PC-9 (cell line): ENCODE results near the gene CLHC1. TPM values are rescaled to one million over a fixed set of nuclear protein-coding genes. Genes with fewer than 3 reads are reported as not detected.
A peak's percentile ranks its signal among the peaks of the same experiment; 100 is the strongest.
"Not testable (repeated sequence)": the region's sequence is repeated elsewhere in the genome, so short reads cannot be mapped to it uniquely, and the experiment has no call there.

ENCODE experiments used
- BruUV-seq: library from RNA; stranded (reverse); fragments of 400-500 nt; replicated peaks from 2 replicates; lab custom pipeline; 2021; lab: Mats Ljungman, UMichigan
- CTCF ChIA-PET: fragments of 300-600 bp; sonication (Branson Sonifier 250); formaldehyde crosslinking; loops from one replicate; lab custom pipeline; 2022; ENCODE audit warnings: antibody characterized with exemption; lab: Charles Lee
- POLR2A ChIA-PET: fragments of 300-600 bp; sonication (Branson Sonifier 250); formaldehyde crosslinking; loops from one replicate; lab custom pipeline; 2022; ENCODE audit warnings: antibody characterized with exemption; ENCODE audit not compliant: unreplicated experiment; lab: Charles Lee
- DNase-seq, 2 experiments: peaks; one replicate each; pipeline versions ENCODE4 v3.0.0 to v3.0.0-alpha.2; 2015 to 2022; ENCODE audit warnings: mixed read lengths in 1 of 2
- H2AFZ ChIP-seq: fragments of 200-600 bp; sonication (generic); 2 replicates; pipeline ENCODE4 v1.8.1; 2017; ENCODE audit warnings: antibody characterized with exemption
- H3F3A ChIP-seq: fragments of 200-600 bp; sonication (generic); 2 replicates; pipeline ENCODE4 v1.8.1; 2017; ENCODE audit warnings: antibody characterized with exemption, mild to moderate bottlenecking, low read depth; ENCODE audit not compliant: insufficient read depth
- H3K27ac ChIP-seq: fragments of 200-600 bp; sonication (generic); 2 replicates; pipeline ENCODE4 v1.6.1; 2016; ENCODE audit warnings: mixed run types
- H3K27me3 ChIP-seq: fragments of 200-600 bp; sonication (generic); 2 replicates; pipeline ENCODE4 v1.6.1; 2016; ENCODE audit warnings: low read depth, mixed run types; ENCODE audit not compliant: insufficient read depth
- H3K36me3 ChIP-seq: fragments of 200-600 bp; sonication (generic); 2 replicates; pipeline ENCODE4 v1.6.1; 2016; ENCODE audit warnings: low read depth, mixed run types
- H3K4me1 ChIP-seq: fragments of 200-600 bp; sonication (generic); replicated peaks from 2 replicates; pipeline ENCODE4 v1.6.1; 2016; ENCODE audit warnings: mixed run types; ENCODE audit not compliant: insufficient read depth
- H3K4me2 ChIP-seq: fragments of 200-600 bp; sonication (generic); 2 replicates; pipeline ENCODE4 v1.6.1; 2017; ENCODE audit warnings: mixed run types
- H3K4me3 ChIP-seq: fragments of 200-600 bp; sonication (generic); 2 replicates; pipeline ENCODE4 v1.6.1; 2016; ENCODE audit warnings: mixed run types
- H3K79me2 ChIP-seq: fragments of 200-600 bp; sonication (generic); 2 replicates; pipeline ENCODE4 v1.6.1; 2017; ENCODE audit warnings: low read depth, mixed run types
- H3K9me2 ChIP-seq: fragments of 200-600 bp; sonication (generic); 2 replicates; pipeline ENCODE4 v1.8.1; 2017; ENCODE audit warnings: mild to moderate bottlenecking; ENCODE audit not compliant: insufficient read depth
- H3K9me3 ChIP-seq: fragments of 200-600 bp; sonication (generic); 2 replicates; pipeline ENCODE4 v1.8.1; 2016; ENCODE audit warnings: low read depth; ENCODE audit not compliant: insufficient read depth
- H4K20me1 ChIP-seq: fragments of 200-600 bp; sonication (generic); 2 replicates; pipeline ENCODE4 v1.8.1; 2017; ENCODE audit not compliant: insufficient read depth
- EZH2 ChIP-seq: fragments of 200-600 bp; sonication (generic); IDR thresholded peaks from 2 replicates; pipeline ENCODE4 v1.8.0; 2017; ENCODE audit warnings: antibody characterized with exemption, low read depth
- intact Hi-C: fragments of 100-400 bp; cut with micrococcal nuclease; formaldehyde crosslinking; loops from one replicate; pipeline ENCODE4 v1.10.0; 2022; ENCODE audit not compliant: unreplicated experiment
- total RNA-seq: library from RNA; stranded (reverse); gene quantifications from 2 replicates; pipeline ENCODE4 v1.2.3, GENCODE V29; 2021
- TF ChIP-seq, protein P1 (sequence below): fragments of 200-600 bp; sonication (generic); conservative IDR thresholded peaks from 2 replicates; pipeline ENCODE4 v1.6.1; 2017; ENCODE audit warnings: mixed run types, antibody characterized with exemption, mild to moderate bottlenecking, moderate library complexity

Gene CLHC1
- total RNA-seq, 1 experiment from 2014 or later = 27.1 TPM

DNA sequence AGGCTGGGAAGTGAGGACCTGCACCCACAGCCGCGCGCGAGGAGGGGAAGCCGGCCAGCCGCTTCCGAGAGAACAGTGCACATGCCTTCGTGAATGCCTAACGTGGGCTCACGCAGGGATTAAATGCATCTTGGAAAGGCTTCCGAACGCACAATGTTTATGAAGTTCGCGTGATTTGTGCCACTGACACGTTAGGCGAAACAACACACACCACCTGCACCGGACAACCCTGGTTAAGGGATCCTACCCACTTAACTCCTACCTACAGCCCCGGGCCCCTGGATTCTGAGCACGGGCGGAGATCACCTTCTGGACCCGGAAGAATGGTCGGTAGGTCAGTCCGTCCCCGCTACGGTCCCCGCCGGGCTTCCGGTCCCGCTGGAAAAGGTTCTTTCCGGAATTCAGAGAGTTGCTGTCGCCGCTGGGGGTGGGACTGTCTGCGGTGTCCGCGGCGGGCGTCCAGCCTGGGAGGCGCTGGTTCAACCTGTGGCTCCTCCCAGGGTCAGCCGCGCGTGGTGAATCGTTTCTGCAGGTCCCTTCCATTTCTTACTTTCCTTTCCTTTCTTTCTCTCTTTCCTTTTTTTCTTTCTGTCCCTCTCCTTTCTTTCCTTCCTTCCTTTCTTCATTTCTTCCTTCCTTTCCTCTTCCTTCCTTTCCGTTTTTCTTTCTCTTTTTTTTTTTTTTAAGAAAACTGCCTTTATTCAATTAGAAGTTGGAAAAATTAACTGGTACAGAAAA, 37.0 kb upstream of the CLHC1 start, which contains the start of gene MTIF2:
Gene MTIF2, minus strand, starts transcription at position 325 of the 738 bp plus-strand sequence. CDS start 5,373 bp downstream, outside the sequence.
- H3K9me2 ChIP-seq = no peaks in the 10 kb centered on the region
- intact Hi-C loops = loop anchor here (1.0 to 10.0 kb wide), 7 partner anchors 13 to 866 kb away; partner anchors contain the start of genes CFAP36, CLHC1, PPP4R3B and RPS27A
- H2AFZ ChIP-seq = peak within 1 kb of the TSS; percentile 95
- H3K27me3 ChIP-seq = no peaks in the 10 kb centered on the region
- H3K27ac ChIP-seq = peak within 1 kb of the TSS; percentile 64
- no peaks in the 10 kb centered on the region for H3K9me3 ChIP-seq
- peaks cover 24% of the 10 kb centered on the region for H3F3A ChIP-seq
- H3K4me3 ChIP-seq = peak within 1 kb of the TSS; percentile 85
- peaks cover 10% of the 10 kb centered on the region; the same call in 1 of the 2 replicates for H3K36me3 ChIP-seq
- TF ChIP-seq EZH2 = no peak
- TF ChIP-seq, protein P1, sequence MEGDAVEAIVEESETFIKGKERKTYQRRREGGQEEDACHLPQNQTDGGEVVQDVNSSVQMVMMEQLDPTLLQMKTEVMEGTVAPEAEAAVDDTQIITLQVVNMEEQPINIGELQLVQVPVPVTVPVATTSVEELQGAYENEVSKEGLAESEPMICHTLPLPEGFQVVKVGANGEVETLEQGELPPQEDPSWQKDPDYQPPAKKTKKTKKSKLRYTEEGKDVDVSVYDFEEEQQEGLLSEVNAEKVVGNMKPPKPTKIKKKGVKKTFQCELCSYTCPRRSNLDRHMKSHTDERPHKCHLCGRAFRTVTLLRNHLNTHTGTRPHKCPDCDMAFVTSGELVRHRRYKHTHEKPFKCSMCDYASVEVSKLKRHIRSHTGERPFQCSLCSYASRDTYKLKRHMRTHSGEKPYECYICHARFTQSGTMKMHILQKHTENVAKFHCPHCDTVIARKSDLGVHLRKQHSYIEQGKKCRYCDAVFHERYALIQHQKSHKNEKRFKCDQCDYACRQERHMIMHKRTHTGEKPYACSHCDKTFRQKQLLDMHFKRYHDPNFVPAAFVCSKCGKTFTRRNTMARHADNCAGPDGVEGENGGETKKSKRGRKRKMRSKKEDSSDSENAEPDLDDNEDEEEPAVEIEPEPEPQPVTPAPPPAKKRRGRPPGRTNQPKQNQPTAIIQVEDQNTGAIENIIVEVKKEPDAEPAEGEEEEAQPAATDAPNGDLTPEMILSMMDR = no peak
- DNase-seq = peak; percentile 93 to 98
- BruUV-seq = TSS peak; percentile 81
- ChIA-PET POLR2A (interaction anchor here (0.6 kb wide), 1 partner anchor 122 kb away, joined by 5 read pairs; no protein-coding TSS in a partner anchor), CTCF (no interaction called here)
- H3K4me2 ChIP-seq = peak within 1 kb of the TSS; percentile 92
- no peaks in the 10 kb centered on the region for H4K20me1 ChIP-seq
- peaks cover 21% of the 10 kb centered on the region for H3K79me2 ChIP-seq
- peaks cover 14% of the 10 kb centered on the region for H3K4me1 ChIP-seq

GRCh38 chr2:55268288-55268906, 36.3 kb upstream of the CLHC1 start:
- no peak for DNase-seq
- no peaks in the 10 kb centered on the region for H4K20me1 ChIP-seq
- peak overlapping the region; percentile 92 for H3K4me2 ChIP-seq
- peaks cover 14% of the 10 kb centered on the region for H3K4me1 ChIP-seq
- no TSS peak for BruUV-seq
- H3K79me2 ChIP-seq = peaks cover 21% of the 10 kb centered on the region
- H3K27me3 ChIP-seq = no peaks in the 10 kb centered on the region
- TF ChIP-seq, protein P1 = no peak
- TF ChIP-seq EZH2 = no peak
- H3K27ac ChIP-seq = peak overlapping the region; percentile 64
- peaks cover 10% of the 10 kb centered on the region; the same call in 1 of the 2 replicates for H3K36me3 ChIP-seq
- no peaks in the 10 kb centered on the region for H3K9me2 ChIP-seq
- intact Hi-C loops = loop anchor here (2.0 to 10.0 kb wide), 4 partner anchors 156 to 866 kb away; partner anchors contain the start of genes CFAP36 and PPP4R3B
- POLR2A ChIA-PET = interaction anchor here (0.5 to 0.6 kb wide), 2 partner anchors 9 to 12 kb away, joined by 4 to 7 read pairs; no protein-coding TSS in a partner anchor
- H3K4me3 ChIP-seq = peak overlapping the region; percentile 85
- H3K9me3 ChIP-seq = no peaks in the 10 kb centered on the region
- CTCF ChIA-PET = no interaction called here
- H3F3A ChIP-seq = peaks cover 28% of the 10 kb centered on the region
- H2AFZ ChIP-seq = peak overlapping the region; percentile 95

DNA sequence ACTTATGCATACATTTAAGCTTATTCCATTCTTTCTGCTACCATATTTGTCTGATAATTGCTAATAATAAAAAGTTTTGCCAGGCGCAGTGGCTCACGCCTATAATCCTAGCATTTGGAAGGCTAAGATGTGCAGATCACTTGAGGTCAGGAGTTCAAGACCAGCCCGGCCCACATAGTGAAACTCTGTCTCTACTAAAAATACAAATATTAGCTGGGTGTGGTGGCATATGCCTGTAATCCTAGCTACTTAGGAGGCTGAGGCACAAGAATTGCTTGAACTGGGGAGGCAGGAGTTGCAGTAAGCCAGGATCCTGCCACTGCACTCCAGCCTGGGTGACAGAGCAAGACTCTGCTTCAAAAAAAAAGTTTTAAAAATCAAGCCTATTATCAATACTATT, 27.5 kb upstream of the CLHC1 start:
- H3K27me3 ChIP-seq, H3K4me3 ChIP-seq, H3K4me2 ChIP-seq, DNase-seq, intact Hi-C loops, H3K9me2 ChIP-seq, H3K9me3 ChIP-seq, H3K27ac ChIP-seq, H4K20me1 ChIP-seq, H3K79me2 ChIP-seq, H2AFZ ChIP-seq, BruUV-seq, H3K4me1 ChIP-seq, CTCF ChIA-PET: not testable (repeated sequence)
- Histone ChIP-seq H3F3A (peaks cover 15% of the 10 kb centered on the region), H3K36me3 (peaks cover 11% of the 10 kb centered on the region; the same call in 1 of the 2 replicates)
- POLR2A ChIA-PET = interaction anchor here (0.6 kb wide), 1 partner anchor 9 kb away, joined by 7 read pairs; no protein-coding TSS in a partner anchor
